Panc1 (cell line): ENCODE data around the gene ASCC1.

Source experiments
- CTCF ChIP-seq: fragments of 450-650 bp; IDR thresholded peaks from 2 replicates; pipeline ENCODE4 v1.5.1; 2017; ENCODE audit warnings: mild to moderate bottlenecking
- TCF7L2 ChIP-seq: IDR thresholded peaks from 2 replicates; pipeline ENCODE4 v1.6.1; 2011; ENCODE audit warnings: mild to moderate bottlenecking, low read depth, low read length, inconsistent platforms
- TF ChIP-seq, protein P1 (sequence below), 2 experiments: IDR thresholded peaks; 2 replicates each; pipeline ENCODE4 v1.6.1; 2011 to 2012; ENCODE audit warnings: low read depth in 2 of 2, control low read depth in 1 of 2, low read length in 1 of 2, mild to moderate bottlenecking in 1 of 2, moderate library complexity in 1 of 2; ENCODE audit not compliant: insufficient read depth in 1 of 2

- no peak for TF ChIP-seq TCF7L2
- TF ChIP-seq, protein P1, sequence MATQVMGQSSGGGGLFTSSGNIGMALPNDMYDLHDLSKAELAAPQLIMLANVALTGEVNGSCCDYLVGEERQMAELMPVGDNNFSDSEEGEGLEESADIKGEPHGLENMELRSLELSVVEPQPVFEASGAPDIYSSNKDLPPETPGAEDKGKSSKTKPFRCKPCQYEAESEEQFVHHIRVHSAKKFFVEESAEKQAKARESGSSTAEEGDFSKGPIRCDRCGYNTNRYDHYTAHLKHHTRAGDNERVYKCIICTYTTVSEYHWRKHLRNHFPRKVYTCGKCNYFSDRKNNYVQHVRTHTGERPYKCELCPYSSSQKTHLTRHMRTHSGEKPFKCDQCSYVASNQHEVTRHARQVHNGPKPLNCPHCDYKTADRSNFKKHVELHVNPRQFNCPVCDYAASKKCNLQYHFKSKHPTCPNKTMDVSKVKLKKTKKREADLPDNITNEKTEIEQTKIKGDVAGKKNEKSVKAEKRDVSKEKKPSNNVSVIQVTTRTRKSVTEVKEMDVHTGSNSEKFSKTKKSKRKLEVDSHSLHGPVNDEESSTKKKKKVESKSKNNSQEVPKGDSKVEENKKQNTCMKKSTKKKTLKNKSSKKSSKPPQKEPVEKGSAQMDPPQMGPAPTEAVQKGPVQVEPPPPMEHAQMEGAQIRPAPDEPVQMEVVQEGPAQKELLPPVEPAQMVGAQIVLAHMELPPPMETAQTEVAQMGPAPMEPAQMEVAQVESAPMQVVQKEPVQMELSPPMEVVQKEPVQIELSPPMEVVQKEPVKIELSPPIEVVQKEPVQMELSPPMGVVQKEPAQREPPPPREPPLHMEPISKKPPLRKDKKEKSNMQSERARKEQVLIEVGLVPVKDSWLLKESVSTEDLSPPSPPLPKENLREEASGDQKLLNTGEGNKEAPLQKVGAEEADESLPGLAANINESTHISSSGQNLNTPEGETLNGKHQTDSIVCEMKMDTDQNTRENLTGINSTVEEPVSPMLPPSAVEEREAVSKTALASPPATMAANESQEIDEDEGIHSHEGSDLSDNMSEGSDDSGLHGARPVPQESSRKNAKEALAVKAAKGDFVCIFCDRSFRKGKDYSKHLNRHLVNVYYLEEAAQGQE (IDR thresholded peaks at IDR 0.05; ENCODE audit: insufficient read depth in 1 of 2, low read depth in 2 of 2, low read length in 1 of 2), result no peak
- no peak for TF ChIP-seq CTCF
These were observed 148.5 kb downstream of the ASCC1 start for GRCh38 chr10:72067463-72068125.
